Liver (tissue), 9 donors: Measurements from ENCODE around the gene TRMT61A. TPM values are rescaled to one million over a fixed set of nuclear protein-coding genes. Genes with fewer than 3 reads are reported as not detected.

ENCODE experiments used
- DNase-seq: peaks from one replicate; pipeline ENCODE4 v3.0.0-alpha.2; 2017; ENCODE audit warnings: low spot score
- H3K27ac ChIP-seq, 2 donors: one replicate each; pipeline ENCODE4 v1.7.0; 2013; ENCODE audit warnings: inconsistent platforms in 2 of 2, low read length in 2 of 2, control low read depth in 1 of 2, low read depth in 1 of 2, mild to moderate bottlenecking in 1 of 2
- H3K27me3 ChIP-seq, 4 donors: one replicate each; pipeline versions ENCODE4 v1.6.1 to v1.7.0; 2013; ENCODE audit warnings: low read length in 3 of 4, inconsistent platforms in 1 of 4, mild to moderate bottlenecking in 1 of 4, moderate library complexity in 1 of 4; ENCODE audit not compliant: control insufficient read depth in 4 of 4, insufficient read depth in 4 of 4
- H3K36me3 ChIP-seq, 4 donors: one replicate each; pipeline versions ENCODE4 v1.6.1 to v1.7.0; 2013; ENCODE audit warnings: low read length in 3 of 4, mild to moderate bottlenecking in 3 of 4, low read depth in 1 of 4, moderate library complexity in 1 of 4; ENCODE audit not compliant: control insufficient read depth in 4 of 4, insufficient read depth in 3 of 4
- H3K4me1 ChIP-seq, 4 donors: one replicate each; pipeline versions ENCODE4 v1.6.1 to v1.7.0; 2013; ENCODE audit warnings: low read length in 3 of 4, mild to moderate bottlenecking in 3 of 4, moderate library complexity in 1 of 4; ENCODE audit not compliant: control insufficient read depth in 4 of 4, insufficient read depth in 4 of 4
- H3K4me3 ChIP-seq, 3 donors: one replicate each; pipeline versions ENCODE4 v1.6.1 to v1.7.0; 2013; ENCODE audit warnings: low read length in 3 of 3, control low read depth in 1 of 3, low read depth in 1 of 3, mild to moderate bottlenecking in 1 of 3
- H3K9ac ChIP-seq, 2 donors: one replicate each; pipeline ENCODE4 v1.7.0; 2013; ENCODE audit warnings: low read length in 2 of 2, mild to moderate bottlenecking in 2 of 2, moderate library complexity in 2 of 2, control low read depth in 1 of 2, low read depth in 1 of 2
- H3K9me3 ChIP-seq, 4 donors: one replicate each; pipeline versions ENCODE4 v1.6.1 to v1.7.0; 2013; ENCODE audit warnings: low read length in 3 of 4; ENCODE audit not compliant: control insufficient read depth in 4 of 4
- FOXA1 ChIP-seq: IDR thresholded peaks from 2 replicates; pipeline ENCODE4 v1.6.1; 2016; ENCODE audit warnings: antibody characterized with exemption
- FOXA2 ChIP-seq: IDR thresholded peaks from 2 replicates; pipeline ENCODE4 v1.6.1; 2016; ENCODE audit warnings: antibody characterized with exemption
- HNF4A ChIP-seq, 2 donors: conservative IDR thresholded peaks; 2 replicates each; pipeline ENCODE4 v1.6.1; 2016; ENCODE audit warnings: antibody characterized with exemption in 2 of 2, mild to moderate bottlenecking in 2 of 2
- HNF4G ChIP-seq: IDR thresholded peaks from 2 replicates; pipeline ENCODE4 v1.6.1; 2016; ENCODE audit warnings: antibody characterized with exemption
- JUND ChIP-seq, 2 donors: IDR thresholded peaks; 2 replicates each; pipeline ENCODE4 v1.6.1; 2016; ENCODE audit warnings: antibody characterized with exemption in 2 of 2
- NR2F2 ChIP-seq: IDR thresholded peaks from 2 replicates; pipeline ENCODE4 v1.6.1; 2016; ENCODE audit warnings: antibody characterized with exemption
- RXRA ChIP-seq, 2 donors: IDR thresholded peaks; 2 replicates each; pipeline ENCODE4 v1.6.1; 2017 to 2018; ENCODE audit warnings: antibody characterized with exemption in 2 of 2, mild to moderate bottlenecking in 1 of 2
- SP1 ChIP-seq: IDR thresholded peaks from 2 replicates; pipeline ENCODE4 v1.6.1; 2018; ENCODE audit warnings: antibody characterized with exemption, mild to moderate bottlenecking
- TAF1 ChIP-seq: conservative IDR thresholded peaks from 2 replicates; pipeline ENCODE4 v1.6.1; 2016; ENCODE audit warnings: antibody characterized with exemption, mild to moderate bottlenecking
- YY1 ChIP-seq: IDR thresholded peaks from 2 replicates; pipeline ENCODE4 v1.6.1; 2016; ENCODE audit warnings: antibody characterized with exemption, mild to moderate bottlenecking
- WGBS: extraction: QIAGEN DNeasy Blood & Tissue Kit; methylation state at CpG from one replicate; pipeline ENCODE4 v1.1.7; 2013; 5-methylcytosine and 5-hydroxymethylcytosine counted together
- polyA plus RNA-seq, 2 donors: library from polyadenylated mRNA; stranded (reverse) in 1 of 2; unstranded in 1 of 2; fragments of 200-250 nt in 1 of 2; fragments of >200 nt in 1 of 2; fragmentation: Nextera tagmentation in 1 of 2; extraction: Ambion mirVana in 1 of 2; gene quantifications; one replicate each; pipeline versions ENCODE4 v1.2.1 to v1.2.3, GENCODE V29; 2013 to 2015
- total RNA-seq, 2 donors: library from RNA; depleted of rRNA; stranded (reverse); fragments of >200 nt; gene quantifications; one replicate each; pipeline ENCODE4 v1.2.3, GENCODE V29; 2014
- TF ChIP-seq, protein P1 (sequence below): IDR thresholded peaks from 2 replicates; pipeline ENCODE4 v1.6.1; 2016; ENCODE audit warnings: antibody characterized with exemption
- TF ChIP-seq, protein P2 (sequence below): IDR thresholded peaks from 2 replicates; pipeline ENCODE4 v1.6.1; 2016; ENCODE audit warnings: antibody characterized with exemption
- TF ChIP-seq, protein P3 (sequence below): fragments of 150-350 bp; IDR thresholded peaks from 2 replicates; pipeline ENCODE4 v1.5.1; 2017; ENCODE audit warnings: improper control_type of control experiment, low read depth, low read length; ENCODE audit not compliant: missing input control
- TF ChIP-seq, protein P4 (sequence below): IDR thresholded peaks from 2 replicates; pipeline ENCODE4 v1.6.1; 2016; ENCODE audit warnings: antibody characterized with exemption, mild to moderate bottlenecking
- TF ChIP-seq, protein P5 (sequence below): IDR thresholded peaks from 2 replicates; pipeline ENCODE4 v1.6.1; 2016; ENCODE audit warnings: antibody characterized with exemption
- donor health status: healthy.
- donor health status: healthy.
- donor health status: healthy.
- donor health status: healthy.
- donor health status: healthy.

Gene TRMT61A
- total and polyA plus RNA-seq, 4 donors, result 4.1 to 8.0 (median 6.5) TPM

DNA sequence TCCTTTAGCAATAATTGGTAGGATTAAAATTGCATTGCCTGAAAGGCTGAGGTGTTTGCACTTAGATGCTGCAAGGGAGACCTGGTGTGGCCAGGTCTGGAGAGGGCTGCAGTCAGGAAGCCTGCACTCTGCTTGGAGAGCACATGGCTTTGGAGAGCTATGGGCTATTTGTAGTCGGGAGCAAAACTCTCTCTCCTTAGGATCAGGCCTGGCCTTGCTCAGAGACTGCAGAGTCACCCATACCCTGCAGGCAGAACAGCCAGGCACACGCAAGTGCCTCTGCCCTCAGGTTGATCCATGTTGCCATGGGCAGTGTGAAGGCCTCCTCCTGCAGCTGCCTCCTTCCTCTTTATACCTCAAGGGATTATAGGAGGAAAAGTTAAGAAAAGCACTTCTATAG, 33.1 kb upstream of the TRMT61A start:
- 84% methylated on average over 2 of the region's 2 CpGs for WGBS
- H3K9me3 ChIP-seq, result no peaks in the 10 kb centered on the region
- H3K27ac ChIP-seq, result no peak overlapping the region
- no peaks in the 10 kb centered on the region for H3K27me3 ChIP-seq
- no peak overlapping the region for H3K4me3 ChIP-seq
- peaks cover 6 to 35% (median 24%) of the 10 kb centered on the region in 4 donors for H3K36me3 ChIP-seq
- H3K4me1 ChIP-seq, result peaks cover 0 to 2% (median under 1%) of the 10 kb centered on the region in 4 donors
- DNase-seq, result no peak
- TF ChIP-seq, protein P1, sequence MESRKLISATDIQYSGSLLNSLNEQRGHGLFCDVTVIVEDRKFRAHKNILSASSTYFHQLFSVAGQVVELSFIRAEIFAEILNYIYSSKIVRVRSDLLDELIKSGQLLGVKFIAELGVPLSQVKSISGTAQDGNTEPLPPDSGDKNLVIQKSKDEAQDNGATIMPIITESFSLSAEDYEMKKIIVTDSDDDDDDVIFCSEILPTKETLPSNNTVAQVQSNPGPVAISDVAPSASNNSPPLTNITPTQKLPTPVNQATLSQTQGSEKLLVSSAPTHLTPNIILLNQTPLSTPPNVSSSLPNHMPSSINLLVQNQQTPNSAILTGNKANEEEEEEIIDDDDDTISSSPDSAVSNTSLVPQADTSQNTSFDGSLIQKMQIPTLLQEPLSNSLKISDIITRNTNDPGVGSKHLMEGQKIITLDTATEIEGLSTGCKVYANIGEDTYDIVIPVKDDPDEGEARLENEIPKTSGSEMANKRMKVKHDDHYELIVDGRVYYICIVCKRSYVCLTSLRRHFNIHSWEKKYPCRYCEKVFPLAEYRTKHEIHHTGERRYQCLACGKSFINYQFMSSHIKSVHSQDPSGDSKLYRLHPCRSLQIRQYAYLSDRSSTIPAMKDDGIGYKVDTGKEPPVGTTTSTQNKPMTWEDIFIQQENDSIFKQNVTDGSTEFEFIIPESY, result no peak
- TF ChIP-seq JUND (IDR thresholded peaks at IDR 0.05) (no peak), NR2F2 (no peak), HNF4A (conservative IDR thresholded peaks at IDR 0.05) (no peak), YY1 (no peak), RXRA (IDR thresholded peaks at IDR 0.05) (no peak), SP1 (no peak), HNF4G (no peak), FOXA2 (no peak), FOXA1 (no peak)
- TF ChIP-seq, protein P2, sequence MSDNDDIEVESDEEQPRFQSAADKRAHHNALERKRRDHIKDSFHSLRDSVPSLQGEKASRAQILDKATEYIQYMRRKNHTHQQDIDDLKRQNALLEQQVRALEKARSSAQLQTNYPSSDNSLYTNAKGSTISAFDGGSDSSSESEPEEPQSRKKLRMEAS, result no peak
- TF ChIP-seq, protein P3, sequence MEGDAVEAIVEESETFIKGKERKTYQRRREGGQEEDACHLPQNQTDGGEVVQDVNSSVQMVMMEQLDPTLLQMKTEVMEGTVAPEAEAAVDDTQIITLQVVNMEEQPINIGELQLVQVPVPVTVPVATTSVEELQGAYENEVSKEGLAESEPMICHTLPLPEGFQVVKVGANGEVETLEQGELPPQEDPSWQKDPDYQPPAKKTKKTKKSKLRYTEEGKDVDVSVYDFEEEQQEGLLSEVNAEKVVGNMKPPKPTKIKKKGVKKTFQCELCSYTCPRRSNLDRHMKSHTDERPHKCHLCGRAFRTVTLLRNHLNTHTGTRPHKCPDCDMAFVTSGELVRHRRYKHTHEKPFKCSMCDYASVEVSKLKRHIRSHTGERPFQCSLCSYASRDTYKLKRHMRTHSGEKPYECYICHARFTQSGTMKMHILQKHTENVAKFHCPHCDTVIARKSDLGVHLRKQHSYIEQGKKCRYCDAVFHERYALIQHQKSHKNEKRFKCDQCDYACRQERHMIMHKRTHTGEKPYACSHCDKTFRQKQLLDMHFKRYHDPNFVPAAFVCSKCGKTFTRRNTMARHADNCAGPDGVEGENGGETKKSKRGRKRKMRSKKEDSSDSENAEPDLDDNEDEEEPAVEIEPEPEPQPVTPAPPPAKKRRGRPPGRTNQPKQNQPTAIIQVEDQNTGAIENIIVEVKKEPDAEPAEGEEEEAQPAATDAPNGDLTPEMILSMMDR, result no peak
- TF ChIP-seq, protein P4, sequence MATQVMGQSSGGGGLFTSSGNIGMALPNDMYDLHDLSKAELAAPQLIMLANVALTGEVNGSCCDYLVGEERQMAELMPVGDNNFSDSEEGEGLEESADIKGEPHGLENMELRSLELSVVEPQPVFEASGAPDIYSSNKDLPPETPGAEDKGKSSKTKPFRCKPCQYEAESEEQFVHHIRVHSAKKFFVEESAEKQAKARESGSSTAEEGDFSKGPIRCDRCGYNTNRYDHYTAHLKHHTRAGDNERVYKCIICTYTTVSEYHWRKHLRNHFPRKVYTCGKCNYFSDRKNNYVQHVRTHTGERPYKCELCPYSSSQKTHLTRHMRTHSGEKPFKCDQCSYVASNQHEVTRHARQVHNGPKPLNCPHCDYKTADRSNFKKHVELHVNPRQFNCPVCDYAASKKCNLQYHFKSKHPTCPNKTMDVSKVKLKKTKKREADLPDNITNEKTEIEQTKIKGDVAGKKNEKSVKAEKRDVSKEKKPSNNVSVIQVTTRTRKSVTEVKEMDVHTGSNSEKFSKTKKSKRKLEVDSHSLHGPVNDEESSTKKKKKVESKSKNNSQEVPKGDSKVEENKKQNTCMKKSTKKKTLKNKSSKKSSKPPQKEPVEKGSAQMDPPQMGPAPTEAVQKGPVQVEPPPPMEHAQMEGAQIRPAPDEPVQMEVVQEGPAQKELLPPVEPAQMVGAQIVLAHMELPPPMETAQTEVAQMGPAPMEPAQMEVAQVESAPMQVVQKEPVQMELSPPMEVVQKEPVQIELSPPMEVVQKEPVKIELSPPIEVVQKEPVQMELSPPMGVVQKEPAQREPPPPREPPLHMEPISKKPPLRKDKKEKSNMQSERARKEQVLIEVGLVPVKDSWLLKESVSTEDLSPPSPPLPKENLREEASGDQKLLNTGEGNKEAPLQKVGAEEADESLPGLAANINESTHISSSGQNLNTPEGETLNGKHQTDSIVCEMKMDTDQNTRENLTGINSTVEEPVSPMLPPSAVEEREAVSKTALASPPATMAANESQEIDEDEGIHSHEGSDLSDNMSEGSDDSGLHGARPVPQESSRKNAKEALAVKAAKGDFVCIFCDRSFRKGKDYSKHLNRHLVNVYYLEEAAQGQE, result no peak
- TF ChIP-seq, protein P5, sequence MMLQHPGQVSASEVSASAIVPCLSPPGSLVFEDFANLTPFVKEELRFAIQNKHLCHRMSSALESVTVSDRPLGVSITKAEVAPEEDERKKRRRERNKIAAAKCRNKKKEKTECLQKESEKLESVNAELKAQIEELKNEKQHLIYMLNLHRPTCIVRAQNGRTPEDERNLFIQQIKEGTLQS, result no peak
- H3K9ac ChIP-seq, result no peak overlapping the region

DNA sequence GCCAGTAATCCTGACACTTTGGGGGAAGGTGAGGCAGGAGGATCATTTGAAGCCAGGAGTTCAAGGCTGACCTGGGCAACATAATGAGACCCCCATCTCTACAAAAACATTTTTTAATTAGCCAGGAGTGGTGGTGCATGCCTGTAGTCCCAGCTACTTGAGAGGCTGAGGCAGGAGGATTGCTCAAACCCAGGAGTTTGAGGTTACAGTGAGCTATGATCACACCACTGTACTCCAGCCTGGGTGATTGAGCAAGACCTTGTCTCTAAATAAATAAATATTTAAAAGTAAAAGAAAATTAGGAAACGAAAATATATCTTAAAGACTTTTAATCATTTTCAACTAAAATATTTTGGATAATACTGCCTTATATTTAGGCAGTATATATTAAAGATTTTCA, 32.2 kb upstream of the TRMT61A start:
- no peak for DNase-seq
- Histone ChIP-seq H3K36me3 (peaks cover 6 to 38% (median 18%) of the 10 kb centered on the region in 4 donors), H3K9ac (no peak overlapping the region), H3K4me1 (peaks cover 0 to 2% (median under 1%) of the 10 kb centered on the region in 4 donors), H3K27me3 (no peaks in the 10 kb centered on the region), H3K4me3 (no peak overlapping the region), H3K9me3 (no peaks in the 10 kb centered on the region), H3K27ac (no peak overlapping the region)
- TF ChIP-seq FOXA1 (no peak), FOXA2 (no peak), TAF1 (no peak), NR2F2 (no peak)
- TF ChIP-seq, protein P3, result no peak
- WGBS, result 8% methylated on average over 1 of the region's 1 CpG
